Neural progenitor cell (in vitro differentiated cells): ENCODE results near the gene OSCP1.

Source experiments
- CTCF ChIP-seq: fragments of 200-600 bp; sonication (generic); IDR thresholded peaks from 2 replicates; pipeline ENCODE4 v1.5.1; 2017; ENCODE audit warnings: antibody characterized with exemption, mild to moderate bottlenecking
- EZH2phosphoT487 ChIP-seq: fragments of 200-600 bp; sonication (generic); IDR thresholded peaks from 2 replicates; pipeline ENCODE4 v1.6.1; 2017; ENCODE audit warnings: antibody characterized with exemption

- TF ChIP-seq CTCF (no peak), EZH2phosphoT487 (no peak)
Observed at GRCh38 chr1:36392836-36393235, 57.4 kb downstream of the OSCP1 start.
